IMR-90 (cell line): Measurements from ENCODE around the gene TBC1D30. TPM values are rescaled to one million over a fixed set of nuclear protein-coding genes. Genes with fewer than 3 reads are reported as not detected.

Experiments
- ATAC-seq: fragments of 200-7000 bp; cut with Tn5 transposase; 2 replicates; pipeline ENCODE4 v1.9.1; 2020; ENCODE audit warnings: low read depth, mild to moderate bottlenecking, moderate library complexity
- BruUV-seq: library from RNA; stranded (reverse); fragments of 400-500 nt; replicated peaks from 2 replicates; lab custom pipeline; 2021; lab: Mats Ljungman, UMichigan
- CTCF ChIA-PET: fragments of 300-600 bp; formaldehyde crosslinking; extraction: SDS; loops from one replicate; lab custom pipeline; 2021; ENCODE audit warnings: antibody characterized with exemption; lab: Yijun Ruan, JAX
- POLR2A ChIA-PET: fragments of 300-600 bp; sonication (Branson Sonifier 250); formaldehyde crosslinking; loops from one replicate; lab custom pipeline; 2022; ENCODE audit warnings: antibody characterized with exemption; ENCODE audit not compliant: unreplicated experiment; lab: Charles Lee
- DNase-seq: peaks from one replicate; pipeline ENCODE4 v3.0.0; 2013
- H2AFZ ChIP-seq: replicated peaks from 2 replicates; pipeline ENCODE3; 2013; ENCODE audit warnings: low read length, mild to moderate bottlenecking; ENCODE audit not compliant: poor library complexity
- H2AK5ac ChIP-seq: 2 replicates; pipeline ENCODE4 v1.6.1; 2013; ENCODE audit warnings: low read depth, low read length, inconsistent platforms
- H2AK9ac ChIP-seq: replicated peaks from 2 replicates; pipeline ENCODE3; 2013; ENCODE audit warnings: mild to moderate bottlenecking, low read depth, low read length, moderate library complexity; ENCODE audit not compliant: poor library complexity
- H2BK120ac ChIP-seq: 2 replicates; pipeline ENCODE4 v1.6.1; 2013; ENCODE audit warnings: low read depth, low read length, inconsistent platforms
- H2BK15ac ChIP-seq: 3 replicates; pipeline ENCODE4 v1.6.1; 2013; ENCODE audit warnings: low read depth, low read length, inconsistent platforms
- H2BK20ac ChIP-seq: 2 replicates; pipeline ENCODE4 v1.6.1; 2013; ENCODE audit warnings: low read depth, mild to moderate bottlenecking, inconsistent platforms, low read length, moderate library complexity
- H2BK5ac ChIP-seq: 2 replicates; pipeline ENCODE4 v1.6.1; 2013; ENCODE audit warnings: mild to moderate bottlenecking, low read depth, low read length, inconsistent platforms; ENCODE audit not compliant: poor library complexity, severe bottlenecking
- H3K14ac ChIP-seq: replicated peaks from 2 replicates; pipeline ENCODE4 v1.6.1; 2013; ENCODE audit warnings: low read depth, low read length, inconsistent platforms
- H3K18ac ChIP-seq: 2 replicates; pipeline ENCODE4 v1.6.1; 2013; ENCODE audit warnings: low read depth, low read length, control low read depth
- H3K23ac ChIP-seq: 2 replicates; pipeline ENCODE4 v1.6.1; 2013; ENCODE audit warnings: low read depth, low read length, inconsistent platforms
- H3K27ac ChIP-seq: 2 replicates; pipeline ENCODE4 v1.5.1; 2013; ENCODE audit warnings: mild to moderate bottlenecking, control low read depth, low read length; ENCODE audit not compliant: insufficient read depth
- H3K27me3 ChIP-seq: 2 replicates; pipeline ENCODE4 v1.6.1; 2013; ENCODE audit warnings: low read length; ENCODE audit not compliant: control insufficient read depth, insufficient read depth
- H3K36me3 ChIP-seq: 2 replicates; pipeline ENCODE4 v1.6.1; 2013; ENCODE audit warnings: low read length, mixed read lengths; ENCODE audit not compliant: control insufficient read depth, insufficient read depth
- H3K4ac ChIP-seq: 2 replicates; pipeline ENCODE4 v1.6.1; 2013; ENCODE audit warnings: low read depth, low read length, inconsistent platforms
- H3K4me1 ChIP-seq: 2 replicates; pipeline ENCODE4 v1.6.1; 2013; ENCODE audit warnings: low read length, mixed read lengths; ENCODE audit not compliant: control insufficient read depth, insufficient read depth
- H3K4me2 ChIP-seq: 2 replicates; pipeline ENCODE4 v1.6.1; 2013; ENCODE audit warnings: low read depth, mild to moderate bottlenecking, control low read depth, low read length, moderate library complexity
- H3K4me3 ChIP-seq: 2 replicates; pipeline ENCODE4 v1.5.1; 2013; ENCODE audit warnings: low read depth, mild to moderate bottlenecking, control low read depth, low read length, moderate library complexity; ENCODE audit not compliant: insufficient read depth
- H3K56ac ChIP-seq: 2 replicates; pipeline ENCODE4 v1.6.1; 2013; ENCODE audit warnings: low read length, inconsistent platforms; ENCODE audit not compliant: insufficient read depth; ENCODE audit errors: extremely low read depth
- H3K79me1 ChIP-seq, 2 experiments: 2 replicates each; pipeline ENCODE4 v1.6.1; 2013; ENCODE audit warnings: low read length in 2 of 2, inconsistent platforms in 1 of 2, low read depth in 1 of 2
- H3K9ac ChIP-seq: 2 replicates; pipeline ENCODE4 v1.6.1; 2013; ENCODE audit warnings: low read depth, low read length, control low read depth
- H3K9me1 ChIP-seq: 2 replicates; pipeline ENCODE4 v1.6.1; 2013; ENCODE audit warnings: low read length, inconsistent platforms; ENCODE audit not compliant: insufficient read depth
- H3K9me3 ChIP-seq: 2 replicates; pipeline ENCODE4 v1.6.1; 2013; ENCODE audit warnings: low read length; ENCODE audit not compliant: control insufficient read depth, insufficient read depth
- H4K20me1 ChIP-seq: 2 replicates; pipeline ENCODE4 v1.6.1; 2013; ENCODE audit warnings: low read length, inconsistent platforms; ENCODE audit not compliant: insufficient read depth
- H4K5ac ChIP-seq: 2 replicates; pipeline ENCODE4 v1.6.1; 2013; ENCODE audit warnings: mild to moderate bottlenecking, low read depth, low read length, control low read depth
- H4K8ac ChIP-seq, 2 experiments: 2 replicates each; pipeline ENCODE4 v1.6.1; 2013; ENCODE audit warnings: low read depth in 2 of 2, low read length in 2 of 2, control low read depth in 1 of 2, inconsistent platforms in 1 of 2
- H4K91ac ChIP-seq: 2 replicates; pipeline ENCODE4 v1.6.1; 2013; ENCODE audit warnings: low read depth, low read length, inconsistent platforms; ENCODE audit not compliant: insufficient read depth
- BHLHE40 ChIP-seq: fragments of 150-350 bp; IDR thresholded peaks from 2 replicates; pipeline ENCODE4 v1.6.1; 2016; ENCODE audit warnings: mild to moderate bottlenecking, low read depth, low read length
- CEBPB ChIP-seq: IDR thresholded peaks from 2 replicates; pipeline ENCODE4 v1.6.1; 2012; ENCODE audit warnings: low read depth, low read length, improper control_type of control experiment
- CHD1 ChIP-seq: IDR thresholded peaks from 2 replicates; pipeline ENCODE4 v1.6.1; 2012; ENCODE audit warnings: low read depth, low read length, improper control_type of control experiment
- CTCF ChIP-seq: conservative IDR thresholded peaks from 2 replicates; pipeline ENCODE4 v1.5.1; 2012; ENCODE audit warnings: mild to moderate bottlenecking, low read depth, low read length, improper control_type of control experiment
- MAFK ChIP-seq: IDR thresholded peaks from 2 replicates; pipeline ENCODE4 v1.6.1; 2012; ENCODE audit warnings: low read depth, low read length, improper control_type of control experiment
- POLR2A ChIP-seq: IDR thresholded peaks from 2 replicates; pipeline ENCODE4 v1.6.1; 2012; ENCODE audit warnings: mild to moderate bottlenecking, low read depth, low read length
- RAD21 ChIP-seq: IDR thresholded peaks from 2 replicates; pipeline ENCODE4 v1.6.1; 2012; ENCODE audit warnings: low read length, improper control_type of control experiment
- RCOR1 ChIP-seq: IDR thresholded peaks from 2 replicates; pipeline ENCODE4 v1.6.1; 2012; ENCODE audit warnings: mild to moderate bottlenecking, low read length, improper control_type of control experiment; ENCODE audit not compliant: insufficient replicate concordance
- SMC3 ChIP-seq: fragments of 150-350 bp; IDR thresholded peaks from 2 replicates; pipeline ENCODE4 v1.6.1; 2016; ENCODE audit warnings: low read depth, mild to moderate bottlenecking, antibody characterized with exemption, low read length, moderate library complexity
- WGBS, 2 experiments: methylation state at CpG; one replicate each; pipeline versions ENCODE4 v1.1.5 to v1.1.7; 2013; ENCODE audit warnings: missing lambda C conversion rate in 2 of 2; ENCODE audit not compliant: insufficient read length in 1 of 2; ENCODE audit errors: extremely low coverage in 2 of 2; 5-methylcytosine and 5-hydroxymethylcytosine counted together
- dilution Hi-C: fragments of 300-500 bp; cut with HindIII; formaldehyde crosslinking; loops from one replicate; pipeline ENCODE4 v1.14.3; 2018; ENCODE audit warnings: low sequenced_read_pairs; ENCODE audit not compliant: unreplicated experiment
- in situ Hi-C: fragments of 300-500 bp; cut with MboI; formaldehyde crosslinking; loops from 3 replicates; pipeline ENCODE4 v1.14.3; 2019; ENCODE audit warnings: low sequenced_read_pairs, inconsistent platforms, mixed read lengths
- intact Hi-C: fragments of 100-400 bp; cut with micrococcal nuclease; formaldehyde crosslinking; loops from 2 replicates; pipeline ENCODE4 v1.10.0; 2022
- polyA plus RNA-seq, 3 experiments: library from polyadenylated mRNA; depleted of rRNA; stranded (reverse); fragments of >200 nt; gene quantifications; 2 replicates each; pipeline ENCODE4 v1.2.3, GENCODE V29; 2012; ENCODE audit warnings: low replicate concordance in 1 of 3
- total RNA-seq: library from RNA; depleted of rRNA; stranded (reverse); fragments of >200 nt; gene quantifications from 2 replicates; pipeline ENCODE4 v1.2.3, GENCODE V29; 2012
- TF ChIP-seq, protein P1 (sequence below): fragments of 150-350 bp; IDR thresholded peaks from 2 replicates; pipeline ENCODE4 v1.6.1; 2017; ENCODE audit warnings: mild to moderate bottlenecking, antibody characterized with exemption, low read length, low read depth

Gene TBC1D30
- total and polyA plus RNA-seq, 2 of the 4 experiments (the other 2 are of a cell fraction): 0.18 to 0.24 TPM

GRCh38 chr12:64837427-64837826 is 13.0 kb downstream of the TBC1D30 start:
- in situ Hi-C loops: no loop called here
- no peak overlapping the region for H3K4me2 ChIP-seq
- H3K4ac ChIP-seq: no peak overlapping the region
- no peak overlapping the region for H2BK120ac ChIP-seq
- POLR2A ChIA-PET: no interaction called here
- no peak for TF ChIP-seq MAFK
- no peak for TF ChIP-seq CEBPB
- TF ChIP-seq SMC3: no peak
- no peak for TF ChIP-seq POLR2A
- TF ChIP-seq BHLHE40: no peak
- TF ChIP-seq, protein P1, sequence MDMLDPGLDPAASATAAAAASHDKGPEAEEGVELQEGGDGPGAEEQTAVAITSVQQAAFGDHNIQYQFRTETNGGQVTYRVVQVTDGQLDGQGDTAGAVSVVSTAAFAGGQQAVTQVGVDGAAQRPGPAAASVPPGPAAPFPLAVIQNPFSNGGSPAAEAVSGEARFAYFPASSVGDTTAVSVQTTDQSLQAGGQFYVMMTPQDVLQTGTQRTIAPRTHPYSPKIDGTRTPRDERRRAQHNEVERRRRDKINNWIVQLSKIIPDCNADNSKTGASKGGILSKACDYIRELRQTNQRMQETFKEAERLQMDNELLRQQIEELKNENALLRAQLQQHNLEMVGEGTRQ: no peak
- TF ChIP-seq CTCF: no peak
- TF ChIP-seq RAD21: no peak
- no peak for TF ChIP-seq CHD1
- TF ChIP-seq RCOR1: no peak
- H3K27ac ChIP-seq: no peak overlapping the region
- no TSS peak for BruUV-seq
- H3K56ac ChIP-seq: no peak overlapping the region
- no peak overlapping the region for H3K18ac ChIP-seq
- H2BK15ac ChIP-seq: no peak overlapping the region
- H3K23ac ChIP-seq: no peak overlapping the region
- H4K5ac ChIP-seq: no peak overlapping the region
- CTCF ChIA-PET: no interaction called here
- dilution Hi-C loops: no loop called here
- no peak overlapping the region for H3K4me3 ChIP-seq
- H3K9me1 ChIP-seq: no peaks in the 10 kb centered on the region
- no peak overlapping the region for H2BK20ac ChIP-seq
- no peaks in the 10 kb centered on the region for H4K20me1 ChIP-seq
- H3K79me1 ChIP-seq: no peaks in the 10 kb centered on the region
- H2BK5ac ChIP-seq: no peak overlapping the region
- peaks cover 11% of the 10 kb centered on the region for H3K27me3 ChIP-seq
- H3K9ac ChIP-seq: no peak overlapping the region
- no peaks in the 10 kb centered on the region for H3K4me1 ChIP-seq
- intact Hi-C loops: no loop called here
- 77% methylated on average over 5 of the region's 8 CpGs; no CpG with 5 or more reads in 1 of the 2 experiments for WGBS, 2 experiments
- no peaks in the 10 kb centered on the region for H3K36me3 ChIP-seq
- no peak overlapping the region for H2AFZ ChIP-seq
- H2AK9ac ChIP-seq: no peak overlapping the region
- no peak overlapping the region for H2AK5ac ChIP-seq
- no peak overlapping the region for H3K14ac ChIP-seq
- H4K91ac ChIP-seq: no peak overlapping the region
- H4K8ac ChIP-seq: no peak overlapping the region
- no peak for DNase-seq
- peaks cover 3% of the 10 kb centered on the region; the same call in 1 of the 2 replicates for H3K9me3 ChIP-seq
- no peak for ATAC-seq
